HG03575 (cell line): Measurements from ENCODE around the gene LAG3.
A peak's percentile ranks its signal among the peaks of the same experiment; 100 is the strongest.
"Not testable (repeated sequence)": the region's sequence is repeated elsewhere in the genome, so short reads cannot be mapped to it uniquely, and the experiment has no call there.

ENCODE experiments used
- ATAC-seq: cut with Tn5 transposase; IDR thresholded peaks from one replicate; pipeline ENCODE4 v1.9.1; 2021; ENCODE audit not compliant: unreplicated experiment, insufficient number of reproducible peaks, low FRiP score; ENCODE audit errors: extremely low read depth

Gene LAG3

GRCh38 chr12:6772331-6772695 lies at the start of gene LAG3:
LAG3 (plus strand) TSS chr12:6772520; CDS start chr12:6772853, 333 bp downstream.
- ATAC-seq = no peak

DNA sequence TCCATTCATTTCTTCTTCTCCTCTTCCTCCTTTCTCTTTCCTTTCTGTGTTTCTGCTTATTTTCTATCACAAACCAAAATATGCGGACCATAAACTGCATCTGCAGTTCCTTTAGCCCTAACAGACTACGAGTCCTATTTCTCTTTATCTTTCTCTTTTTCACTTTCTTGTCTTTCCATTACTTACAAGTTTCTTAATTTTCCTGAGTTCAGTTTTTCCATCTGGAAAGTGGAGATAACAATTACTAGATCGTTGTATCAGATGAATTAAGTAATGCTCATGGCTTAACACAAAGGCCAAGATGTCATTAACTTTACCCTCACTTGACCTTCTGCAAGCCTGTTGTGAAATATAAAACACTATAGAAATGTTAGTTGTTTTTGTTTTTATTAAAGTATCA lies 49.5 kb upstream of the LAG3 start:
- ATAC-seq = no peak

GRCh38 chr12:6723607-6724408 lies 48.5 kb upstream of the LAG3 start, which contains the start of gene COPS7A:
COPS7A (plus strand) TSS chr12:6724046; CDS start chr12:6724657, 611 bp downstream.
- peak; percentile 40 for ATAC-seq

- ATAC-seq = no peak
These were observed 47.9 kb upstream of the LAG3 start for GRCh38 chr12:6724409-6724797.

- no peak for ATAC-seq
These were observed 47.0 kb upstream of the LAG3 start for GRCh38 chr12:6725350-6725749.

DNA sequence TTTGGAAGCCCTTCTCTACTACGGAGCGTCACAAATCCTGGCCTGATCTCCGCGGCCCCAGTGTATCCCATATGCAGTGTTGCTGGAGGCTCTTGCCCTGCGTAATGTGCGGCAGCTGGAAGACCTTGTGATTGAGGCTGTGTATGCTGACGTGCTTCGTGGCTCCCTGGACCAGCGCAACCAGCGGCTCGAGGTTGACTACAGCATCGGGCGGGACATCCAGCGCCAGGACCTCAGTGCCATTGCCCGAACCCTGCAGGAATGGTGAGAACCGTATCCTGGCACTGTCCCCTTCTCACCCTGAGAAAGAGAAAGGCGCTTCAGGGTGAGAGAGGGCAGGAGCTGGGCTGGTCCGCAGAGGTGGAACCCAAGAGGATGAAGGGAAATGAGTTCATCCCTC lies 43.1 kb upstream of the LAG3 start:
- no peak for ATAC-seq

DNA sequence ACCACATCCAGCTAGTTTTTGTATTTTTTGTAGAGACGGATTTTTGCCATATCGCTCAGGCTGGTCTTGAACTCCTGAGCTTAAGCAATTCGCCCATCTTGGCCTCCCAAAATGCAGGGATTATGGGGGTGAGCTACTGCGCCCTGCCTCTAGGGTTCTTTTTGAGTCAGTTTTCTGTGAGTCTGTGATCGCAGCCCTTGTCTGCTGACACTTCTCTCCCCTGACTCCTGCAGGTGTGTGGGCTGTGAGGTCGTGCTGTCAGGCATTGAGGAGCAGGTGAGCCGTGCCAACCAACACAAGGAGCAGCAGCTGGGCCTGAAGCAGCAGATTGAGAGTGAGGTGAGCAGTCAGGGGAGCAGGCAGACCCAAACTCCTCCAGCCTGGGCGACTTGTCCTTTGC lies 42.2 kb upstream of the LAG3 start:
- ATAC-seq = no peak

DNA sequence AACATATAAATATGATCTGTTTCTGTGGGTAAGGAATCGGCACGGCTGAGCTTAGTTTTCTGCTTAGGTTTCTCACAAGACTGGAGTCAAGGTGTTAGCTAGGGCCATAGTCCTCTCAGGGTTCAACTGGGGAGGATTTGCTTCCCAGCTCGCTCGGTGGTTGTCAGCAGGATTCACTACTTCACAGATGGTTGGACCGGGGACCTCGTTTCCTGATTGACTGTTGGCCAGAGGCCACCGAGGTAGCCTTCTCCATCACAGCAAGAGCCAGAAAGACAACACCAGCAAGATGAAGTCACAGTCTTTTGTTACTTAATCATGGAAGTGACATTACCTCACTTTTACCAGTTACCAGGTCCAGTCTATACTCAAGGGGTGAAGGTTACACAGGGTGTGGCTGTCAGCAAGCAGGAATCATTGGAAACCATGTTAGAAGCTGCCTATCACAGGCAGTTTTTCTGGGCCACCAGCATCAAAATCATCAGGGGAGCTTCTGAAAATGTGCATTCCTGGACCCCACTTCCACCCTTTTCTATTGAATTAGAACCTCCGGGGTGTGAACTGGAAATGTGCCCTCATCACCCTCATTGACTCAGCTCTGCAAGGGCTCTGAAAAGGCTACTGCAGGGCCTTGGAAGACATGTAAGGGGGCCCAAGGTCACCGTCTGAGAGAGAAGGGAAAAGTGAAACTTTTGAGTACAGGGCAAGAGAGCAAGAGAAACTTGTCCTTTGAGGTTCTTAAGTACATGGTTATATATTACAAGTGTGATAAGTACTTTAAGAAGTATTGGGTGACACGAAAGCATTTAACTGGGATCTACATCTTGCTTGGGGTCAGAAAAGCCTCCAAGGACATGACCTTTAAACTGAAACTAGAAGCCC lies 37.6 kb upstream of the LAG3 start:
- ATAC-seq = no peak

- ATAC-seq = no peak
These were observed 36.7 kb upstream of the LAG3 start for GRCh38 chr12:6735448-6736191.

DNA sequence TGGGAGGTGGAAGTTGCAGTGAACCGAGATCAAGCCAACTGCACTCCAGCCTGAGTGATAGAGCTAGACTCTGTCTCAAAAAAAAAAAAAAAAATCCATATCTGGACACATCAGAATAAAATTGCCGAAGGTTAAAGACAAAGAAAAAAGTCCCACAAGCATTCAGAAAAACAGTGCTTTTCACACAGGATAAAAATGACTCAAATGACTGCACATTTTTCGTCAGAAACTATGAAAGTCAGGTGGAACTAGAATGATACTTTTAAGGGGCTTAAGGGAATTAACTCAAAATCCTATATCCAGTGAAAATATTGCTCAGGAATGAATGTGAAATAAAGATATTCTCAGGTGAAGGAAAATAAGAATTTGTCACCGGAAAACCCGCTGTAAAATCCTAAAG lies 35.6 kb upstream of the LAG3 start:
- no peak for ATAC-seq

- not testable (repeated sequence) for ATAC-seq
These were observed 30.2 kb upstream of the LAG3 start for GRCh38 chr12:6742080-6742479.

- ATAC-seq = no peak
These were observed 29.5 kb upstream of the LAG3 start for GRCh38 chr12:6742834-6743233.

GRCh38 chr12:6743300-6743699 lies 29.0 kb upstream of the LAG3 start:
- not testable (repeated sequence) for ATAC-seq

GRCh38 chr12:6745741-6746525 lies 26.4 kb upstream of the LAG3 start:
- no peak for ATAC-seq

- ATAC-seq = no peak
These were observed 25.1 kb upstream of the LAG3 start for GRCh38 chr12:6747216-6747615.

GRCh38 chr12:6748761-6749160 lies 23.6 kb upstream of the LAG3 start:
- ATAC-seq = no peak

DNA sequence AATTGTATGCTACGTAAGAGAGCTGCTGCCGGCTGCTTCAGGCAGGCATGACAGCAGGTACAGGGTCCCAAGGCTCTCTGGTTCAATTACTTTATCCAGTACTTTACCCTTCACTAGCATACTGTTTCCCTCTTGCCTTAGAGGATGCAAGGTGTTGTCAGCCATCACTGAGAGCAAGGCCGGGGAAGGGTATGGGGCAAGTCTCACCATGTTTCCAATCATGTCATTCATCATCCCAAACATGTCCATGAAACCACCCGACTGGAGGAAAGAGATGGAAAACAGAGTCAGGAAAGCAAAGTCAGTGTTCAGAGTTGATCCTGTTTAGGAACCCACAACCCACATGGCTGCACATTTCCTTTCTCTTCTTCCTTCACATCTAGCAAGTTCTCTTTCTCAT lies 21.8 kb upstream of the LAG3 start:
- no peak for ATAC-seq

GRCh38 chr12:6751767-6752166 lies 20.6 kb upstream of the LAG3 start:
- no peak for ATAC-seq
